GM12872 (cell line): ENCODE data around the gene CTAG1B.
"Not testable (repeated sequence)": the region's sequence is repeated elsewhere in the genome, so short reads cannot be mapped to it uniquely, and the experiment has no call there.

Experiments used
- CTCF ChIP-seq: IDR thresholded peaks from 3 replicates; pipeline ENCODE4 v1.5.1; 2011; ENCODE audit warnings: low read depth, mild to moderate bottlenecking, low read length, moderate library complexity; ENCODE audit not compliant: insufficient read depth

Gene CTAG1B

GRCh38 chrX:154619182-154619581, at the start of gene CTAG1B:
TSS of gene CTAG1B (minus strand) at chrX:154619282. CDS start at chrX:154619218, 64 bp downstream.
- TF ChIP-seq CTCF, result not testable (repeated sequence)

GRCh38 chrX:154661899-154662298, 42.8 kb upstream of the CTAG1B start:
- TF ChIP-seq CTCF, result no peak

- TF ChIP-seq CTCF, result no peak
Measured at GRCh38 chrX:154661170-154661569, 42.1 kb upstream of the CTAG1B start.

GRCh38 chrX:154660541-154660940, 41.5 kb upstream of the CTAG1B start:
- no peak for TF ChIP-seq CTCF

GRCh38 chrX:154658957-154659356, 39.9 kb upstream of the CTAG1B start:
- TF ChIP-seq CTCF, result no peak

GRCh38 chrX:154658187-154658586, 39.1 kb upstream of the CTAG1B start:
- no peak for TF ChIP-seq CTCF

- TF ChIP-seq CTCF, result no peak
Measured at GRCh38 chrX:154657226-154657805, 38.2 kb upstream of the CTAG1B start.
